B cell (primary cell): ENCODE data around the gene SLC13A1.
"Not testable (repeated sequence)": the region's sequence is repeated elsewhere in the genome, so short reads cannot be mapped to it uniquely, and the experiment has no call there.

Experiments
- EZH2 ChIP-seq: IDR thresholded peaks from 2 replicates; pipeline ENCODE4 v1.6.1; 2012; ENCODE audit warnings: borderline replicate concordance, low read depth, mild to moderate bottlenecking, moderate library complexity, low read length; ENCODE audit not compliant: insufficient read depth, poor library complexity, severe bottlenecking
- TF ChIP-seq, protein P1 (sequence below): fragments of 200-600 bp; IDR thresholded peaks from one replicate; pipeline ENCODE4 v1.8.0; 2022; ENCODE audit warnings: antibody characterized with exemption, mild to moderate bottlenecking

DNA sequence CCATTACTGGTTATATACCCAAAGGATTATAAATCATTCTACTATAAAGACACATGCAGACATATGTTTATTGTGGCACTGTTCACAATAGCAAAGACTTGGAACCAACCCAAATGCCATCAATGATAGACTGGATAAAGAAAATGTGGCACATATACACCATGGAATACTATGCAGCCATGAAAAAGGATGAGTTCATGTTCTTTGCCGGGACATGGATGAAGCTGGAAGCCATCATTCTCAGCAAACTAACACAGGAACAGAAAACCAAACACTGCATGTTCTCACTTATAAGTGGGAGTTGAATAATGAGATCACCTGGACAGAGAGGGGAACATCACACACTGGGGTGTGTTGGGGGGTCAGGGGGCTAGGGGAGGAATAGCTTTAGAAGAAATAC, 112.9 kb downstream of the SLC13A1 start:
- TF ChIP-seq, protein P1, sequence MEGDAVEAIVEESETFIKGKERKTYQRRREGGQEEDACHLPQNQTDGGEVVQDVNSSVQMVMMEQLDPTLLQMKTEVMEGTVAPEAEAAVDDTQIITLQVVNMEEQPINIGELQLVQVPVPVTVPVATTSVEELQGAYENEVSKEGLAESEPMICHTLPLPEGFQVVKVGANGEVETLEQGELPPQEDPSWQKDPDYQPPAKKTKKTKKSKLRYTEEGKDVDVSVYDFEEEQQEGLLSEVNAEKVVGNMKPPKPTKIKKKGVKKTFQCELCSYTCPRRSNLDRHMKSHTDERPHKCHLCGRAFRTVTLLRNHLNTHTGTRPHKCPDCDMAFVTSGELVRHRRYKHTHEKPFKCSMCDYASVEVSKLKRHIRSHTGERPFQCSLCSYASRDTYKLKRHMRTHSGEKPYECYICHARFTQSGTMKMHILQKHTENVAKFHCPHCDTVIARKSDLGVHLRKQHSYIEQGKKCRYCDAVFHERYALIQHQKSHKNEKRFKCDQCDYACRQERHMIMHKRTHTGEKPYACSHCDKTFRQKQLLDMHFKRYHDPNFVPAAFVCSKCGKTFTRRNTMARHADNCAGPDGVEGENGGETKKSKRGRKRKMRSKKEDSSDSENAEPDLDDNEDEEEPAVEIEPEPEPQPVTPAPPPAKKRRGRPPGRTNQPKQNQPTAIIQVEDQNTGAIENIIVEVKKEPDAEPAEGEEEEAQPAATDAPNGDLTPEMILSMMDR: not testable (repeated sequence)
- TF ChIP-seq EZH2: not testable (repeated sequence)
